Keratinocyte (primary cell): ENCODE data around the gene CABP4. TPM values are rescaled to one million over a fixed set of nuclear protein-coding genes. Genes with fewer than 3 reads are reported as not detected.
A peak's percentile ranks its signal among the peaks of the same experiment; 100 is the strongest.

Source experiments
- DNase-seq: peaks from one replicate; pipeline ENCODE4 v3.0.0-alpha.2; 2011; ENCODE audit warnings: low read depth, missing footprints, low spot score
- FAIRE-seq: peaks from 2 replicates; lab custom pipeline; 2011; peaks lifted over from hg19 to GRCh38; lab: Jason Lieb, UNC
- H2AFZ ChIP-seq: 2 replicates; pipeline ENCODE4 v1.6.0; 2012; ENCODE audit warnings: low read length, control low read depth, inconsistent platforms; ENCODE audit not compliant: control insufficient read depth
- H3K27ac ChIP-seq: 2 replicates; pipeline ENCODE4 v1.5.1; 2011; ENCODE audit warnings: low read length; ENCODE audit not compliant: control insufficient read depth, insufficient read depth
- H3K27me3 ChIP-seq: 3 replicates; pipeline ENCODE4 v1.6.0; 2011; ENCODE audit warnings: low read length; ENCODE audit not compliant: control insufficient read depth, insufficient read depth; ENCODE audit errors: extremely low read depth
- H3K36me3 ChIP-seq, 2 experiments: 2 replicates in 1 of 2; 3 replicates in 1 of 2; pipeline ENCODE4 v1.5.1; 2011; ENCODE audit warnings: low read length in 2 of 2, mild to moderate bottlenecking in 1 of 2; ENCODE audit not compliant: control insufficient read depth in 2 of 2, insufficient read depth in 2 of 2; ENCODE audit errors: extremely low read depth in 1 of 2
- H3K4me1 ChIP-seq: 3 replicates; pipeline ENCODE4 v1.5.1; 2011; ENCODE audit warnings: low read length; ENCODE audit not compliant: control insufficient read depth, insufficient read depth; ENCODE audit errors: extremely low read depth
- H3K4me2 ChIP-seq: 3 replicates; pipeline ENCODE4 v1.6.0; 2011; ENCODE audit warnings: low read depth, low read length; ENCODE audit not compliant: control insufficient read depth, insufficient read depth; ENCODE audit errors: extremely low read depth
- H3K4me3 ChIP-seq, 3 experiments: fragments of 200-600 bp in 1 of 3; sonication (generic) in 1 of 3; 2 replicates in 2 of 3; 3 replicates in 1 of 3; pipeline ENCODE4 v1.5.1; 2011 to 2016; ENCODE audit warnings: low read length in 3 of 3, mild to moderate bottlenecking in 3 of 3, control low read depth in 2 of 3, inconsistent platforms in 1 of 3, low read depth in 1 of 3, mixed read lengths in 1 of 3, mixed run types in 1 of 3, moderate library complexity in 1 of 3; ENCODE audit not compliant: control insufficient read depth in 2 of 3, insufficient read depth in 2 of 3; ENCODE audit errors: extremely low read depth in 1 of 3
- H3K79me2 ChIP-seq: 2 replicates; pipeline ENCODE4 v1.6.0; 2012; ENCODE audit warnings: low read length; ENCODE audit not compliant: control insufficient read depth, insufficient read depth
- H3K9ac ChIP-seq: 3 replicates; pipeline ENCODE4 v1.6.0; 2011; ENCODE audit warnings: low read length; ENCODE audit not compliant: control insufficient read depth, insufficient read depth; ENCODE audit errors: extremely low read depth
- H3K9me1 ChIP-seq: 3 replicates; pipeline ENCODE4 v1.6.0; 2011; ENCODE audit warnings: low read length; ENCODE audit not compliant: control insufficient read depth, insufficient read depth; ENCODE audit errors: extremely low read depth
- H3K9me3 ChIP-seq: 2 replicates; pipeline ENCODE4 v1.5.1; 2012; ENCODE audit warnings: low read depth, low read length; ENCODE audit not compliant: control insufficient read depth
- H4K20me1 ChIP-seq: 3 replicates; pipeline ENCODE4 v1.6.0; 2011; ENCODE audit warnings: low read length; ENCODE audit not compliant: control insufficient read depth, insufficient read depth; ENCODE audit errors: extremely low read depth
- CTCF ChIP-seq, 3 experiments: IDR thresholded peaks in 1 of 3; conservative IDR thresholded peaks in 1 of 3; optimal IDR thresholded peaks in 1 of 3; 2 replicates in 2 of 3; 3 replicates in 1 of 3; pipeline versions ENCODE3 to v1.5.1; 2011; ENCODE audit warnings: low read length in 3 of 3, mild to moderate bottlenecking in 3 of 3, moderate library complexity in 2 of 3, control low read depth in 1 of 3, inconsistent platforms in 1 of 3; ENCODE audit not compliant: insufficient read depth in 2 of 3; ENCODE audit errors: extremely low read depth in 1 of 3
- EZH2 ChIP-seq: IDR thresholded peaks from one replicate; pipeline ENCODE4 v1.6.1; 2012; ENCODE audit warnings: inconsistent platforms, mild to moderate bottlenecking, low read length, moderate library complexity
- dilution Hi-C: fragments of 300-500 bp; cut with MboI; formaldehyde crosslinking; loops from one replicate; pipeline ENCODE4 v1.7.0; 2020; ENCODE audit warnings: low sequenced_read_pairs; ENCODE audit not compliant: extremely low pct_ligation_motif_present
- polyA plus RNA-seq, 5 experiments: library from polyadenylated mRNA; depleted of rRNA in 3 of 5; stranded (reverse) in 3 of 5; stranded (forward) in 1 of 5; unstranded in 1 of 5; fragments of >200 nt; gene quantifications; 1 replicate in 1 of 5; 2 replicates in 3 of 5; 3 replicates in 1 of 5; pipeline versions ENCODE4 v1.2.1 to v1.2.3, GENCODE V29; 2011 to 2012; ENCODE audit warnings: missing spikeins in 2 of 5, low read depth in 1 of 5, low replicate concordance in 1 of 5

The CABP4 gene
- polyA plus RNA-seq, 1 donor (not counting 4 experiments of a cell fraction or from before 2014, with no cell fraction given), result not detected

GRCh38 chr11:67463186-67463585 is 8.0 kb downstream of the CABP4 start:
- DNase-seq (no peak), FAIRE-seq (no peak)
- Histone ChIP-seq H3K36me3 (peaks cover 0 to 5% of the 10 kb centered on the region in 2 experiments), H3K9me1 (no peaks in the 10 kb centered on the region), H3K4me1 (peaks cover 25% of the 10 kb centered on the region), H3K9ac (no peak overlapping the region), H3K4me3 (no peak overlapping the region), H3K27me3 (no peaks in the 10 kb centered on the region), H3K9me3 (no peaks in the 10 kb centered on the region), H4K20me1 (no peaks in the 10 kb centered on the region), H3K4me2 (no peak overlapping the region), H2AFZ (no peak overlapping the region), H3K79me2 (no peaks in the 10 kb centered on the region), H3K27ac (no peak overlapping the region)
- TF ChIP-seq EZH2 (no peak), CTCF (optimal IDR thresholded peaks at IDR 0.05 in 1 of 3, IDR thresholded peaks at IDR 0.05 in 1 of 3, conservative IDR thresholded peaks at IDR 0.05 in 1 of 3; ENCODE audit: extremely low read depth in 1 of 3, insufficient read depth in 2 of 3, low read length in 3 of 3) (no peak)
- dilution Hi-C loops, result no loop called here

GRCh38 chr11:67463680-67464410 is 8.7 kb downstream of the CABP4 start:
- Histone ChIP-seq H2AFZ (peak overlapping the region; percentile 64), H3K36me3 (peaks cover 0 to 5% of the 10 kb centered on the region in 2 experiments), H3K4me1 (peaks cover 25% of the 10 kb centered on the region), H3K9ac (peak overlapping the region; percentile 58), H4K20me1 (no peaks in the 10 kb centered on the region), H3K27me3 (no peaks in the 10 kb centered on the region), H3K79me2 (no peaks in the 10 kb centered on the region), H3K27ac (peak overlapping the region; percentile 79), H3K4me2 (peak overlapping the region; percentile 60), H3K4me3 (no peak overlapping the region), H3K9me3 (no peaks in the 10 kb centered on the region), H3K9me1 (no peaks in the 10 kb centered on the region)
- dilution Hi-C loops, result no loop called here
- no peak for DNase-seq
- TF ChIP-seq EZH2, result no peak
- TF ChIP-seq CTCF (optimal IDR thresholded peaks at IDR 0.05 in 1 of 3, IDR thresholded peaks at IDR 0.05 in 1 of 3, conservative IDR thresholded peaks at IDR 0.05 in 1 of 3; ENCODE audit: extremely low read depth in 1 of 3, insufficient read depth in 2 of 3, low read length in 3 of 3), result no peak
- FAIRE-seq, result peak; percentile 26
